ENCODE data around the gene PPFIBP1.

GRCh38 chr12:27614386-27614785 lies 90.4 kb downstream of the PPFIBP1 start:
- TF ChIP-seq TBP (IDR thresholded peaks at IDR 0.05; ENCODE audit: low read depth, low read length) (no peak), JUND (IDR thresholded peaks at IDR 0.05; ENCODE audit: low read length) (no peak), CTCF (IDR thresholded peaks at IDR 0.05; ENCODE audit: control extremely low read depth in 1 of 3, insufficient read depth in 1 of 3, low read depth in 1 of 3, low read length in 3 of 3) (no peak), EZH2 (IDR thresholded peaks at IDR 0.05; ENCODE audit: low read depth, low read length, severe bottlenecking) (no peak), TEAD4 (IDR thresholded peaks at IDR 0.05; ENCODE audit: low read depth, low read length) (no peak), POLR2A (IDR thresholded peaks at IDR 0.05; ENCODE audit: control extremely low read depth in 1 of 2, low read depth in 2 of 2, low read length in 2 of 2) (no peak), RXRA (IDR thresholded peaks at IDR 0.05; ENCODE audit: insufficient read depth, low read depth, low read length) (no peak), CREB1 (IDR thresholded peaks at IDR 0.05) (no peak)

Measured in H1 (cell line).